ENCODE measurements around the gene PMM2. TPM values are rescaled to one million over a fixed set of nuclear protein-coding genes. Genes with fewer than 3 reads are reported as not detected.
A peak's percentile ranks its signal among the peaks of the same experiment; 100 is the strongest.
"Not testable (repeated sequence)": the region's sequence is repeated elsewhere in the genome, so short reads cannot be mapped to it uniquely, and the experiment has no call there.

PMM2 gene
- total RNA-seq, 1 donor = 53.5 TPM

- H3K4me3 ChIP-seq (ENCODE audit: low read depth, low read length) = no peak overlapping the region
- peak; percentile 21 for TF ChIP-seq CTCF (IDR thresholded peaks at IDR 0.05; ENCODE audit: insufficient read depth, low read depth, low read length)
- no peak for DNase-seq (ENCODE audit: low read depth)
Measured at GRCh38 chr16:8872967-8873865, 75.6 kb downstream of the PMM2 start.

GRCh38 chr16:8873866-8874195, 76.2 kb downstream of the PMM2 start:
- not testable (repeated sequence) for DNase-seq (ENCODE audit: low read depth); H3K4me3 ChIP-seq (ENCODE audit: low read depth, low read length)

- TF ChIP-seq CTCF (IDR thresholded peaks at IDR 0.05; ENCODE audit: insufficient read depth, low read depth, low read length) = no peak
- H3K4me3 ChIP-seq (ENCODE audit: low read depth, low read length) = no peak overlapping the region
- DNase-seq (ENCODE audit: low read depth) = peak; percentile 74
Measured at GRCh38 chr16:8874388-8874787, 76.7 kb downstream of the PMM2 start.

- DNase-seq (ENCODE audit: low read depth); H3K4me3 ChIP-seq (ENCODE audit: low read depth, low read length): not testable (repeated sequence)
Measured at GRCh38 chr16:8875317-8875716, 77.7 kb downstream of the PMM2 start.

GRCh38 chr16:8877894-8878522, 80.4 kb downstream of the PMM2 start:
- no peak for DNase-seq (ENCODE audit: low read depth)
- TF ChIP-seq CTCF (IDR thresholded peaks at IDR 0.05; ENCODE audit: insufficient read depth, low read depth, low read length) = no peak

GRCh38 chr16:8878523-8878911, 80.9 kb downstream of the PMM2 start:
- H3K4me3 ChIP-seq (ENCODE audit: low read depth, low read length) = no peak overlapping the region
- no peak for TF ChIP-seq CTCF (IDR thresholded peaks at IDR 0.05; ENCODE audit: insufficient read depth, low read depth, low read length)
- DNase-seq (ENCODE audit: low read depth) = peak; percentile 89

More at GRCh38 chr16:8877894-8878522, 80.4 kb downstream of the PMM2 start:
- no peak overlapping the region for H3K4me3 ChIP-seq (ENCODE audit: low read depth, low read length)

GRCh38 chr16:8880839-8881510, 83.3 kb downstream of the PMM2 start:
- H3K4me3 ChIP-seq (ENCODE audit: low read depth, low read length) = no peak overlapping the region
- no peak for TF ChIP-seq CTCF (IDR thresholded peaks at IDR 0.05; ENCODE audit: insufficient read depth, low read depth, low read length)
- no peak for DNase-seq (ENCODE audit: low read depth)

All from fibroblast of villous mesenchyme (primary cell).